OCI-LY7 (cell line): ENCODE results near the gene ARHGAP26. TPM values are rescaled to one million over a fixed set of nuclear protein-coding genes. Genes with fewer than 3 reads are reported as not detected.

Experiments used
- BruUV-seq: library from RNA; stranded (reverse); fragments of 400-500 nt; replicated peaks from 2 replicates; lab custom pipeline; 2021; lab: Mats Ljungman, UMichigan
- CTCF ChIA-PET: fragments of 300-600 bp; sonication (Branson Sonifier 250); formaldehyde crosslinking; loops from one replicate; lab custom pipeline; 2022; ENCODE audit warnings: antibody characterized with exemption; ENCODE audit not compliant: unreplicated experiment; lab: Charles Lee
- POLR2A ChIA-PET: fragments of 300-600 bp; sonication (Branson Sonifier 250); formaldehyde crosslinking; loops from one replicate; lab custom pipeline; 2022; ENCODE audit warnings: antibody characterized with exemption; lab: Charles Lee
- DNase-seq: peaks from one replicate; pipeline ENCODE4 v3.0.0-alpha.2; 2015; ENCODE audit warnings: low spot score
- H2AFZ ChIP-seq: fragments of 200-600 bp; sonication (generic), shearing (Covaris generic); 2 replicates; pipeline ENCODE4 v1.6.1; 2014; ENCODE audit warnings: mild to moderate bottlenecking, antibody characterized with exemption, low read length, moderate library complexity
- H3K27ac ChIP-seq: fragments of 200-600 bp; sonication (generic); 2 replicates; pipeline ENCODE4 v1.5.1; 2014; ENCODE audit warnings: mixed run types, low read depth, mild to moderate bottlenecking, moderate library complexity, low read length, inconsistent platforms; ENCODE audit not compliant: poor library complexity, severe bottlenecking
- H3K36me3 ChIP-seq: fragments of 200-600 bp; sonication (generic); 2 replicates; pipeline ENCODE4 v1.6.1; 2014; ENCODE audit warnings: mild to moderate bottlenecking, antibody characterized with exemption, low read length, moderate library complexity, mixed read lengths; ENCODE audit not compliant: insufficient read depth
- H3K4me1 ChIP-seq: fragments of 200-600 bp; sonication (generic); 2 replicates; pipeline ENCODE4 v1.5.1; 2014; ENCODE audit warnings: mild to moderate bottlenecking, low read length; ENCODE audit not compliant: insufficient read depth, poor library complexity, severe bottlenecking
- H3K4me2 ChIP-seq: fragments of 200-600 bp; sonication (generic); 2 replicates; pipeline ENCODE4 v1.6.1; 2014; ENCODE audit warnings: mild to moderate bottlenecking, low read length
- H3K4me3 ChIP-seq: fragments of 200-600 bp; sonication (generic); 2 replicates; pipeline ENCODE4 v1.5.1; 2014; ENCODE audit warnings: mild to moderate bottlenecking, low read depth, low read length; ENCODE audit not compliant: poor library complexity, severe bottlenecking
- H3K79me2 ChIP-seq: fragments of 200-600 bp; sonication (generic); 2 replicates; pipeline ENCODE4 v1.6.1; 2016; ENCODE audit warnings: low read depth, mild to moderate bottlenecking, low read length, moderate library complexity, mixed read lengths; ENCODE audit not compliant: insufficient read depth
- H3K9me2 ChIP-seq: fragments of 200-600 bp; sonication (generic); 2 replicates; pipeline ENCODE4 v1.6.1; 2016; ENCODE audit warnings: mild to moderate bottlenecking, low read length, mixed read lengths; ENCODE audit not compliant: insufficient read depth
- H3K9me3 ChIP-seq: fragments of 200-600 bp; sonication (generic); 2 replicates; pipeline ENCODE4 v1.6.1; 2014; ENCODE audit warnings: mild to moderate bottlenecking, mixed run types, low read length, mixed read lengths
- H4K20me1 ChIP-seq: fragments of 200-600 bp; sonication (generic); 2 replicates; pipeline ENCODE4 v1.6.1; 2014; ENCODE audit warnings: mild to moderate bottlenecking, antibody characterized with exemption, low read length, moderate library complexity, mixed read lengths; ENCODE audit not compliant: insufficient read depth
- EZH2phosphoT487 ChIP-seq: fragments of 200-600 bp; sonication (generic); IDR thresholded peaks from 2 replicates; pipeline ENCODE4 v1.6.1; 2018; ENCODE audit warnings: low read depth, borderline replicate concordance, mild to moderate bottlenecking, mixed run types, antibody characterized with exemption, low read length, moderate library complexity, mixed read lengths
- intact Hi-C: fragments of 100-400 bp; cut with micrococcal nuclease; formaldehyde crosslinking; loops from one replicate; pipeline ENCODE4 v1.10.0; 2022; ENCODE audit not compliant: unreplicated experiment
- total RNA-seq, 2 experiments: library from RNA; depleted of rRNA in 1 of 2; stranded (reverse); fragments of >200 nt in 1 of 2; shearing (Covaris generic) in 1 of 2; gene quantifications; 2 replicates each; pipeline ENCODE4 v1.2.3, GENCODE V29; 2014 to 2022
- TF ChIP-seq, protein P1 (sequence below): fragments of 200-600 bp; sonication (generic); conservative IDR thresholded peaks from 2 replicates; pipeline ENCODE4 v1.5.1; 2014; ENCODE audit warnings: mild to moderate bottlenecking, antibody characterized with exemption, low read length, moderate library complexity, mixed read lengths

The ARHGAP26 gene
- total RNA-seq, 2 experiments from 2014 or later = 7.0 to 19.1 TPM

DNA sequence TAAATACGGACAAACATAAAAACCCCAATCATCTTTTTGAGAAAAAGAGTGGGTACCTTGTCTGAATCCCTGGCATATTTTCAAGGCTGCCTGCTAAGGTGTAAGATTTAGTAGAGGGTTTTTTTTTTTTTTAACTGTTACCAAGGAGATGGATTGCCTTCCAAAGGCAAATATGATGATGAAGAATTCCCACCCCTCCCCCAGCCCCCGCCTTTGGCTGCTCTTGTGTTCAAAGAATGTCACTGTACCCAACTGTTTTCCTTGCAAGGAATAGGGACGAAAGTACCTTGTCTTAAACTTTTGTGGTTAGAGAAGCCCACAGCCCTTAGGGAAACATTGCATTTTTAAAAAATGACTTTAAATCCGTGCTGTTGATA lies 31.3 kb downstream of the ARHGAP26 start:
- POLR2A ChIA-PET = interaction anchor here (0.9 kb wide), 1 partner anchor 782 kb away, joined by 3 read pairs; no protein-coding TSS in a partner anchor
- BruUV-seq = no TSS peak
- H3K36me3 ChIP-seq = no peaks in the 10 kb centered on the region
- H3K4me1 ChIP-seq = peaks cover 35% of the 10 kb centered on the region
- H3K4me3 ChIP-seq = peak overlapping the region; percentile 38
- TF ChIP-seq, protein P1, sequence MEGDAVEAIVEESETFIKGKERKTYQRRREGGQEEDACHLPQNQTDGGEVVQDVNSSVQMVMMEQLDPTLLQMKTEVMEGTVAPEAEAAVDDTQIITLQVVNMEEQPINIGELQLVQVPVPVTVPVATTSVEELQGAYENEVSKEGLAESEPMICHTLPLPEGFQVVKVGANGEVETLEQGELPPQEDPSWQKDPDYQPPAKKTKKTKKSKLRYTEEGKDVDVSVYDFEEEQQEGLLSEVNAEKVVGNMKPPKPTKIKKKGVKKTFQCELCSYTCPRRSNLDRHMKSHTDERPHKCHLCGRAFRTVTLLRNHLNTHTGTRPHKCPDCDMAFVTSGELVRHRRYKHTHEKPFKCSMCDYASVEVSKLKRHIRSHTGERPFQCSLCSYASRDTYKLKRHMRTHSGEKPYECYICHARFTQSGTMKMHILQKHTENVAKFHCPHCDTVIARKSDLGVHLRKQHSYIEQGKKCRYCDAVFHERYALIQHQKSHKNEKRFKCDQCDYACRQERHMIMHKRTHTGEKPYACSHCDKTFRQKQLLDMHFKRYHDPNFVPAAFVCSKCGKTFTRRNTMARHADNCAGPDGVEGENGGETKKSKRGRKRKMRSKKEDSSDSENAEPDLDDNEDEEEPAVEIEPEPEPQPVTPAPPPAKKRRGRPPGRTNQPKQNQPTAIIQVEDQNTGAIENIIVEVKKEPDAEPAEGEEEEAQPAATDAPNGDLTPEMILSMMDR = no peak
- no peak for TF ChIP-seq EZH2phosphoT487
- intact Hi-C loops = no loop called here
- no peak for DNase-seq
- no peaks in the 10 kb centered on the region for H3K9me3 ChIP-seq
- H2AFZ ChIP-seq = no peak overlapping the region; the same call in 1 of the 2 replicates
- CTCF ChIA-PET = no interaction called here
- H3K4me2 ChIP-seq = peak overlapping the region; percentile 66
- 0 out of 2 replicates have a peak, but pooled peaks cover 4% of the 10 kb centered on the region for H3K79me2 ChIP-seq
- H4K20me1 ChIP-seq = no peaks in the 10 kb centered on the region
- H3K9me2 ChIP-seq = no peaks in the 10 kb centered on the region
- H3K27ac ChIP-seq = peak overlapping the region; percentile 71

DNA sequence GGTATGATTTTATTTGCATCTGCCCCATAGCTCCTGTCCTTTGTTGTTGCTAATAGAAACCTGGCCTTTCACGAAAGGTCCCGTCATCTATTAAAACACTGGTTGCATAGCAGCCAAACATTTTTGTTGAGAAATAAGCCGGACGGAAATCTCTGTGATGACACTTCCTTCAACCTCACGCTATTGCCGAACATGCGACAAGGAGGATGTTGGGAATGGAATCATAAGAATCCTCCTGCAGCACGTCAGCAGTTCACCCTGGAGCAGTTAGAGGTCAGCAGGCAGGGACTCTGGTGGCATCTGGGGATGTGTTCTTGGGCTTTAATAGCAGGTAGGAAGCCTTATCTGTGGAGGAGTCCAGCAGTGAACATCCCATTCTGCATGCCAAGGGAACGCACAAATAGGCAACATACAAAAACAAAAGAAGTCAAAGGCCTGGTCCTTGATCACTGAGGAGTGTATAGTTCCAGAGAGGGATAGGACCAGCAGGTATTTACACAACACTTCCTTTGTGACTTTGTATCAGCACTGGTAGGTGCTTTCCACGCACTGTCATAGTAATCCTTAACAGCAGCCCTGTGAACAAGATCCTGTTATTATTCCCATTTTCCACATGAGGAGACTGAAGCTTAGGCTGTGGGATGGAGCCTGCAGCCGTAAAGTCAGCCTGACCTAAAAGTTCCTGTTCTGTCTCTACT lies 33.4 kb downstream of the ARHGAP26 start:
- Histone ChIP-seq H3K27ac (no peak overlapping the region), H3K9me3 (no peaks in the 10 kb centered on the region), H3K9me2 (no peaks in the 10 kb centered on the region), H3K4me2 (no peak overlapping the region), H3K79me2 (0 out of 2 replicates have a peak, but pooled peaks cover 4% of the 10 kb centered on the region), H4K20me1 (no peaks in the 10 kb centered on the region), H3K4me3 (no peak overlapping the region), H3K4me1 (peaks cover 39% of the 10 kb centered on the region), H2AFZ (no peak overlapping the region), H3K36me3 (no peaks in the 10 kb centered on the region)
- intact Hi-C loops = no loop called here
- no peak for TF ChIP-seq EZH2phosphoT487
- TF ChIP-seq, protein P1 = no peak
- CTCF ChIA-PET = no interaction called here
- POLR2A ChIA-PET = interaction anchor here (0.7 kb wide), 1 partner anchor 20 kb away, joined by 4 read pairs; no protein-coding TSS in a partner anchor
- no peak for DNase-seq
- BruUV-seq = no TSS peak

GRCh38 chr5:142805339-142805738 lies 35.2 kb downstream of the ARHGAP26 start:
- no peak overlapping the region for H2AFZ ChIP-seq

More at GRCh38 chr5:142805339-142805738, 35.2 kb downstream of the ARHGAP26 start:
- Histone ChIP-seq H3K27ac (no peak overlapping the region), H3K4me2 (no peak overlapping the region), H3K9me2 (no peaks in the 10 kb centered on the region), H3K36me3 (no peaks in the 10 kb centered on the region), H4K20me1 (no peaks in the 10 kb centered on the region), H3K4me3 (no peak overlapping the region), H3K9me3 (no peaks in the 10 kb centered on the region), H3K4me1 (peaks cover 31% of the 10 kb centered on the region), H3K79me2 (0 out of 2 replicates have a peak, but pooled peaks cover 4% of the 10 kb centered on the region)
- ChIA-PET CTCF (no interaction called here), POLR2A (interaction anchor here (0.5 to 0.7 kb wide), 3 partner anchors 16 to 1950 kb away, joined by 3 to 4 read pairs (median 3); no protein-coding TSS in a partner anchor)
- BruUV-seq = no TSS peak
- intact Hi-C loops = no loop called here
- no peak for DNase-seq
- TF ChIP-seq, protein P1 = no peak
- no peak for TF ChIP-seq EZH2phosphoT487
